GM12864 (cell line): Measurements from ENCODE around the gene LGALS3BP.

Experiments used
- DNase-seq: peaks from one replicate; pipeline ENCODE4 v3.0.0-alpha.2; 2011; ENCODE audit warnings: low read depth
- H3K4me3 ChIP-seq: 2 replicates; pipeline ENCODE4 v1.5.1; 2011; ENCODE audit warnings: mild to moderate bottlenecking, low read depth, low read length, control low read depth
- TF ChIP-seq, protein P1 (sequence below): IDR thresholded peaks from 2 replicates; pipeline ENCODE4 v1.5.1; 2011; ENCODE audit warnings: low read depth, mild to moderate bottlenecking, moderate library complexity, low read length, control low read depth, inconsistent platforms; ENCODE audit errors: missing control alignments

Gene LGALS3BP

DNA sequence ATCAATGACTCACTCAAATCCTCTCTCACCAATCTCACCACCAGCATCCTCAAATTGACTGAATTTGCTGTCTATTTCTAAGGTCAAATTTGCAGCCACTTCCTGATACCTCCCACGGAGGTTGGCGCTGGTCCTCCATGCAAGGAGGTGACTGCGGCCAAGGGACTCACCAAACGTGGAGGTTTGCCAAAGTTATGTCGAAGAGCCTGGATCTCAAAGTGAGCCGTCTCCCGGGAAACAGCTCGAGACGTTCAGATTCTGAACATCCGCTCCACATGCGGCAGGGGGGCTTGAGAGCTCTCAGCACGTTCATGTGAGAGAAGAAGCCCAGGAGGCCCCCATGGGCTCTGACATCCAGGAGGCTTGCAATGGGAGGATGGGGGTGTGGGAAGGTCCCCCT, 22.6 kb downstream of the LGALS3BP start:
- no peak overlapping the region for H3K4me3 ChIP-seq
- no peak for DNase-seq
- TF ChIP-seq, protein P1, sequence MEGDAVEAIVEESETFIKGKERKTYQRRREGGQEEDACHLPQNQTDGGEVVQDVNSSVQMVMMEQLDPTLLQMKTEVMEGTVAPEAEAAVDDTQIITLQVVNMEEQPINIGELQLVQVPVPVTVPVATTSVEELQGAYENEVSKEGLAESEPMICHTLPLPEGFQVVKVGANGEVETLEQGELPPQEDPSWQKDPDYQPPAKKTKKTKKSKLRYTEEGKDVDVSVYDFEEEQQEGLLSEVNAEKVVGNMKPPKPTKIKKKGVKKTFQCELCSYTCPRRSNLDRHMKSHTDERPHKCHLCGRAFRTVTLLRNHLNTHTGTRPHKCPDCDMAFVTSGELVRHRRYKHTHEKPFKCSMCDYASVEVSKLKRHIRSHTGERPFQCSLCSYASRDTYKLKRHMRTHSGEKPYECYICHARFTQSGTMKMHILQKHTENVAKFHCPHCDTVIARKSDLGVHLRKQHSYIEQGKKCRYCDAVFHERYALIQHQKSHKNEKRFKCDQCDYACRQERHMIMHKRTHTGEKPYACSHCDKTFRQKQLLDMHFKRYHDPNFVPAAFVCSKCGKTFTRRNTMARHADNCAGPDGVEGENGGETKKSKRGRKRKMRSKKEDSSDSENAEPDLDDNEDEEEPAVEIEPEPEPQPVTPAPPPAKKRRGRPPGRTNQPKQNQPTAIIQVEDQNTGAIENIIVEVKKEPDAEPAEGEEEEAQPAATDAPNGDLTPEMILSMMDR = no peak

DNA sequence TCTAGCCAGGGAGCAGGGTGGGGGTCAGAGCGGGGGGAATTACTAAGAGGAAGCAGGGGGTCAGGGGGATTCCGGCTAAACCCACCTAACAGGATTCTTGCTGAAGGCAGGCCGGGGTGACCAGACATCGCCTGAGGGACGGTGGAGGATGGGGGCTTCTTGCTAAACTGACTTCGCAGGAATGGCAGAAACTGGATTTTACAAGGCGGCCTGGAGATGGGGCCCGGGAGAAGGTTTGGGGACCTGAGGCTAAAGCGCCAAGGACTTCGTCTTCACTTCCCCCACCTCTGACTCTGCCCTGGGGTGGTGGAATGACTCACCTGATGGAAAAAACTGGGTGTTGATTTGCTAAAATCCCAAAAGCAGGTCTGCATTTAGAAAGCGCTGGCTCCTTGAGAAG, 23.5 kb downstream of the LGALS3BP start:
- H3K4me3 ChIP-seq = no peak overlapping the region
- TF ChIP-seq, protein P1 = no peak
- no peak for DNase-seq

DNA sequence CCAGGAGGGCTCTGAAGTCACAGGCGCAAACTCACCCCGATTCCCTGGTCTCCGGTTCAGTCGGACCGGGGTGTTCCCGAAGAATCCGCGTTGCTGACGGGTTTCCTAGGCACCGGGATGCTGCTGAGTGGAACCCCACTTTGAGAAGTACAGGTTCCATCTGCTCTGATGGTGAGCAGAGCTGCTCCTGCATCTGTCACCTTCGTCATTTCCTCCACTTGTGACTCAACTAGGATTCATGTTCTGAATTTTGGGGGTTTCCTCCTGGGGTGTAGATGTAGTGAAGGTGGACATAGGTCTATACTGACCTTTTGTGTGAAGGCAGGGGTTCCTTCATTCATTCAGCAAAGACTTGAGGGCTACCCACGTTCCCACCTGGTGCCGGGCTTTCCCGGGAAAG, 25.0 kb downstream of the LGALS3BP start:
- no peak overlapping the region for H3K4me3 ChIP-seq
- TF ChIP-seq, protein P1 = no peak

DNA sequence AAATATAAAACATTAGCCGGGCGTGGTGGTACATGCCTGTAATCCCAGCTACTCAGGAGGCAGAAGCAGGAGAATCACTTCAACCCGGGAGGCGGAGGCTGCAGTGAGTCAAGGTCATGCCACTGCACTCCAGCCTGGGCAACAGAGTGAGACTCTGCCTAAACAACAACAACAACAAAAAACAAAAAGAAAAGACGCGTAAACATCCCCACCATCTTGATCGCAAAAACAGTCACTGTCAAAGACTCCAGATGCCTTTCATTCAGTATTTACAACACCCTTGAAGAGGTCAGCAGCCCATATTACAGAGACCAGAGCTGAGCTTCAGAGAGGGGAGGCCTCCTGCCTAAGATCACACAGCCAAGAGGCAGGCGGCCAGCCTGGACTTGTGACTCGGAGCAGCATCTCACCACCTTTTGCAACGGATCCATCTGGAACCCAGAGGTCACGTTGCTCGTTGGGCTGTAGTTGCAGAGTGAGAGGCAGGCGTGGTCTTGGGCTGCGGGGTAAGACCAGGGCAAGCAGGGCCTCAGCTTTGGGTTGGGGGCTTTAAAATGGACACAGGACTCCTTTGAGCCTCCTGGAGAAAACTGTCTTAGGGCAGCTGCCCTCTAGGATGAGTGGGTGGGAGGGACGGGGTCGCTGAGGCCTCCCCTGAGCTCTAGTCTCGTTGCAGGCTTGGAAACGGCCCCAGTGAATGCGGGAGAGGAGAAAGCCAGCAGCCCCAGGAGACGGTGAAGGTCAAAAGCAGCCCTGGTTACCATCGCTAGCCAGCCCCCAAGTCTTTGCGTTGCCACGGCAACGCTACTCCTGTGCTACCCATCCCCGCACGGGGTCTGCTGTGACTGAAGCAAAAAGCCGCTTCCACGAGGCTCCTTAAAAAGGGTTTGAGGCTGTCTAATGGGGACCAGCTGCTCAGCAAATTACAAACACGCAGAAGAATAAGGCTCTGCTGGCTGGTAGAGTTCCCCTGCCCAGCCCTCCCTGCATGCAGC, 26.1 kb downstream of the LGALS3BP start:
- TF ChIP-seq, protein P1 = no peak
- no peak overlapping the region for H3K4me3 ChIP-seq
- no peak for DNase-seq

More for the DNA sequence above, 25.0 kb downstream of the LGALS3BP start:
- DNase-seq = no peak

DNA sequence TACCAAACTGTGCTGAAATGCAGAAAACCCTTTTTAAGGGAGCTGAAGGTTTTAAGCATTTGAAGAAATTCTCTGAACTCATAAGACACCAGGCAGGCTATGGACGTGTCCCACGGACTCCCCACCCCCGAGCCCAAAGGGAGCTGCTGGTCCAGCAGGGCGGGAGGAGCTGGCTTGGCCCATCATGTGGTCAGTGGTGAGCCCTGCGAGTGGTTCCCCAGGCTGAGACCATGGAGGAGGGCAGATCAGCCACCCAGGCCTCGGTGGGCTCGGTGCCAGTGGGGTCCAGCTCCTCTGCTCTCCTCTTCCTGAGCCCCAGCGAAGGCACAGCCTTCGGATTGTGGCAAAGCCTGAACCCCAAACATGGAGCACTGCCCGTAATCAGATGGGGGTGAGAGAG, 27.0 kb downstream of the LGALS3BP start:
- TF ChIP-seq, protein P1 = no peak
- no peak overlapping the region for H3K4me3 ChIP-seq
- no peak for DNase-seq

DNA sequence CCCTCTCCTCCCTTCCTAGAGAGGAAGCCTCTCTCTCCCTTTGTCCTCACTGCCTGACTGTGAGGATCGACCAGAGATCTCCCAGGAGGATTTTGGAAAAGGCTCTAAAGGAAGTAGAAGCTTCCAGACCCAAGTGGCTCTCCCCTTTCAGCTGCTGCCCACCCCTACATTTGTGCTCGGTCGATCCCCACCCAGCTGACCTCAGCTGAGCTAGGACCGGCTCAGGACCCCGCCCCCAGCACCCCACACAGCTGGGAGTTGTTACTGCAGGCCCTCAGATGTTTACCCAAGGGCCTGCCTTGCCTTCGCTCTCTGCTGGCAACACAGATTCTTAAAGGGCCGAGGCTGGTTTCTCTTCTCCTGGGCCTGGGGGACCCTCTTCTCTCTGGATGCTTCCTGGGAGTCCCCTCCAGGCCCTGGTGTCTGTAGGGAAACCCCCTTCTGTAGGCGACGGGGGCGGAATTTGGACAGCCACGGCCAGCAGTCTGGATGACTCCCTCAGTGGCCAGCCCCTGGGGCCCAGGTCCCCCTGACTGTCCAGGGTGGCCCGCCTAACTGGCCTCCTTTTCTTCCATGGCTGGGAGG, 27.7 kb downstream of the LGALS3BP start:
- H3K4me3 ChIP-seq = no peak overlapping the region
- TF ChIP-seq, protein P1 = no peak
- no peak for DNase-seq
